GM13976 (cell line): Measurements from ENCODE around the gene PIK3C2G.

Source experiments
- DNase-seq: peaks from one replicate; pipeline ENCODE4 v3.0.0; 2012; ENCODE audit warnings: low spot score
- in situ Hi-C: fragments of 300-500 bp; cut with MboI; formaldehyde crosslinking; loops from one replicate; pipeline ENCODE4 v1.12.0; 2022; ENCODE audit warnings: low sequenced_read_pairs, mixed read lengths, inconsistent platforms; ENCODE audit not compliant: unreplicated experiment
- TF ChIP-seq, protein P1 (sequence below): IDR thresholded peaks from 2 replicates; pipeline ENCODE4 v1.5.1; 2012; ENCODE audit warnings: borderline replicate concordance, mild to moderate bottlenecking; ENCODE audit not compliant: insufficient read depth; ENCODE audit errors: extremely low read depth, missing control alignments, control extremely low read depth

Gene PIK3C2G

GRCh38 chr12:18461758-18462157 is 200.4 kb downstream of the PIK3C2G start:
- TF ChIP-seq, protein P1, sequence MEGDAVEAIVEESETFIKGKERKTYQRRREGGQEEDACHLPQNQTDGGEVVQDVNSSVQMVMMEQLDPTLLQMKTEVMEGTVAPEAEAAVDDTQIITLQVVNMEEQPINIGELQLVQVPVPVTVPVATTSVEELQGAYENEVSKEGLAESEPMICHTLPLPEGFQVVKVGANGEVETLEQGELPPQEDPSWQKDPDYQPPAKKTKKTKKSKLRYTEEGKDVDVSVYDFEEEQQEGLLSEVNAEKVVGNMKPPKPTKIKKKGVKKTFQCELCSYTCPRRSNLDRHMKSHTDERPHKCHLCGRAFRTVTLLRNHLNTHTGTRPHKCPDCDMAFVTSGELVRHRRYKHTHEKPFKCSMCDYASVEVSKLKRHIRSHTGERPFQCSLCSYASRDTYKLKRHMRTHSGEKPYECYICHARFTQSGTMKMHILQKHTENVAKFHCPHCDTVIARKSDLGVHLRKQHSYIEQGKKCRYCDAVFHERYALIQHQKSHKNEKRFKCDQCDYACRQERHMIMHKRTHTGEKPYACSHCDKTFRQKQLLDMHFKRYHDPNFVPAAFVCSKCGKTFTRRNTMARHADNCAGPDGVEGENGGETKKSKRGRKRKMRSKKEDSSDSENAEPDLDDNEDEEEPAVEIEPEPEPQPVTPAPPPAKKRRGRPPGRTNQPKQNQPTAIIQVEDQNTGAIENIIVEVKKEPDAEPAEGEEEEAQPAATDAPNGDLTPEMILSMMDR = no peak
- in situ Hi-C loops = no loop called here
- no peak for DNase-seq

- DNase-seq = no peak
- TF ChIP-seq, protein P1 = no peak
- in situ Hi-C loops = no loop called here
These were observed 201.1 kb downstream of the PIK3C2G start for GRCh38 chr12:18462442-18462841.

DNA sequence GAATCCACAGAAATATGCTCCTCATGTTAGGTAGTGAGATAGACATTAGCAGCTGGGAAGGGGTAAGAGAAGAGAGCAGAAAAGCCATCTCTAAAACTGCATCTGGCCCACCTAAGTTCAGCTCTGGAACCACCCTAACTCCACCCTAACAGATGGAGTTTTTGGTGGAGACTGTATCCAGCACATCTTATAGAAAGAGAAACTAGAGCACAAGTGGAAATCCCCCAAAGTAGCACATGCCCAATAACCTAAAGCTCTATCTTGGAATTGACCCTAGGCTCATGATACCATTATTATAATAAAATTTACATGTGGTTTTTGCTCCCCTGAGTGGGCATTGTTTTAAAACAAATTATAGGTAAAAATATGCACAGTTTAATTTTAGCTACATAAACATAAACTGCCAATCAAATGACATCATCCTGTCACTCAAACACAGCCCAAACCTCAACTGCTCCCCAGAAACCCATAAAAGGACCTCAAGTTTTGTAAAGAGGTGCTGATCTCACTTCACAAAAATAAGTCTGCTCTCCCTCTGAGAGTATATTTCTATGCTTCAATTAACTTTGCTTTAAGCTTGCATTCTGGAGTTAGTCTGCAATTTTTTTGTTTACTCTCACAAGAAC is 206.4 kb downstream of the PIK3C2G start:
- peak; percentile 6 for DNase-seq
- TF ChIP-seq, protein P1 = no peak
- in situ Hi-C loops = no loop called here

DNA sequence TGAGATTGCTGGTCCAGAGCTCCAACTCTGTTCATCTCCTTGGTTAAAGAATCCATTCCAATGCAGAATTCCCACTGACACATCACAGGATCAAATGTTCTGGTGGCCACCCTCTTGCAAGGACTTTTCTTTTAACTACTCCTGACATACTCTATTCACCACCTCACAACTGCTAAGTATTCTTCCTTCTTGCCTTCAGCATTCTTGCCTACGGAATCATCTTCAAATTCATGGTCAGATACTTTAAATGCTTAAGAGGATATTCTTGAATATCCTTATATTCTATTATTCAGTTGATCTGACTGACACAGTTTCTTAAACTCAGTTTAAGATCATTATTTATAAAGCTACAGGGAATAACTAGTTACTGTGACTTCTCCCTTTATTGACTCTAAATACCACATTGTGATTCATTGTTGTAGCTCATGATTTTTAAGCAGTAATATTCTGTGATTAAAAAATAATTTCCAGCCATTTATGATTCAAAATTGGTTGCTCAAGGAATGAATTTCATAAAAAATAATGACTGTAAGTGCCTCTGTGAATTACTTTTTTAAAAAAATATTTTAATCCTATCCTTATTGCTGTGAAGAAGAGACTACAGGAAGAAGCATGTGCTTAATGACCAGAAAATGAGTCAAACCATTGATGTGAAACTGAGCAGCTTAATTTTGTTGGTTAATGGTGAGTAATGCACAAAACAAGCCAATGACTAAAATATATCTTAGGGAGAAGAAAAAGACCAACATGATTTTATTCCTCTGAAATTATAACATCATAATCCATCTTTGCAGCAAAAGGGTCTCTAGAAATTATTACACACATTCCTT is 207.1 kb downstream of the PIK3C2G start:
- no peak for DNase-seq
- in situ Hi-C loops = no loop called here
- TF ChIP-seq, protein P1 = no peak

GRCh38 chr12:18470251-18470650 is 208.9 kb downstream of the PIK3C2G start:
- in situ Hi-C loops = no loop called here
- TF ChIP-seq, protein P1 = no peak
- DNase-seq = no peak

- TF ChIP-seq, protein P1 = no peak
- no peak for DNase-seq
- in situ Hi-C loops = no loop called here
These were observed 211.0 kb downstream of the PIK3C2G start for GRCh38 chr12:18472304-18472703.
